Left ventricle myocardium inferior (tissue), 1 donor: ENCODE results near the gene UQCRC2. TPM values are rescaled to one million over a fixed set of nuclear protein-coding genes. Genes with fewer than 3 reads are reported as not detected.

Source experiments
- DNase-seq: peaks from one replicate; pipeline ENCODE4 v3.0.0-alpha.2; 2020
- H3K27ac ChIP-seq: fragments of 200-600 bp; replicated peaks from 2 replicates; pipeline ENCODE4 v1.8.0; 2021
- H3K27me3 ChIP-seq: fragments of 200-600 bp; 2 replicates; pipeline ENCODE4 v1.8.0; 2021; ENCODE audit warnings: low read depth
- H3K36me3 ChIP-seq: fragments of 200-600 bp; 2 replicates; pipeline ENCODE4 v1.8.0; 2021
- H3K4me1 ChIP-seq: fragments of 200-600 bp; 2 replicates; pipeline ENCODE4 v1.8.0; 2021
- H3K4me3 ChIP-seq: fragments of 200-600 bp; 2 replicates; pipeline ENCODE4 v1.8.0; 2021; ENCODE audit warnings: mild to moderate bottlenecking, moderate library complexity
- H3K9me3 ChIP-seq: fragments of 200-600 bp; replicated peaks from 2 replicates; pipeline ENCODE4 v1.8.0; 2021
- CTCF ChIP-seq: fragments of 200-600 bp; IDR thresholded peaks from 2 replicates; pipeline ENCODE4 v1.8.0; 2021; ENCODE audit warnings: antibody characterized with exemption, mild to moderate bottlenecking, borderline replicate concordance
- intact Hi-C: fragments of 100-400 bp; cut with micrococcal nuclease; formaldehyde crosslinking; loops from one replicate; pipeline ENCODE4 v1.11.0; 2022
- total RNA-seq: library from RNA; stranded (reverse); fragmentation: NEBNext Ultra II Directional; extraction: Animal tissue kit (Norgen Biotek cat#: 25700); gene quantifications from one replicate; pipeline ENCODE4 v1.2.1, GENCODE V29; 2021
- donor health status: DM: no; HTN: yes; CAD: no; lungs with severe emphysema.

UQCRC2 gene
- total RNA-seq, 1 donor from 2014 or later, result 964 TPM

- peaks cover 17% of the 10 kb centered on the region for H3K4me1 ChIP-seq
- H3K27me3 ChIP-seq, result no peaks in the 10 kb centered on the region
- DNase-seq, result no peak
- no peaks in the 10 kb centered on the region for H3K9me3 ChIP-seq
- peaks cover 99% of the 10 kb centered on the region for H3K36me3 ChIP-seq
- H3K4me3 ChIP-seq, result no peak overlapping the region
- H3K27ac ChIP-seq, result peak overlapping the region; percentile 57
- TF ChIP-seq CTCF, result no peak
- intact Hi-C loops, result no loop called here
These were observed 11.2 kb downstream of the UQCRC2 start for GRCh38 chr16:21964353-21964752.

- DNase-seq, result no peak
- peaks cover 100% of the 10 kb centered on the region for H3K36me3 ChIP-seq
These were observed 18.7 kb downstream of the UQCRC2 start for GRCh38 chr16:21971856-21972255.

GRCh38 chr16:21973945-21974344 is 20.8 kb downstream of the UQCRC2 start:
- peaks cover 100% of the 10 kb centered on the region for H3K36me3 ChIP-seq
- no peaks in the 10 kb centered on the region for H3K27me3 ChIP-seq
- intact Hi-C loops, result no loop called here
- TF ChIP-seq CTCF, result no peak
- no peak overlapping the region for H3K4me3 ChIP-seq
- no peak overlapping the region for H3K27ac ChIP-seq
- DNase-seq, result no peak
- H3K9me3 ChIP-seq, result no peaks in the 10 kb centered on the region
- no peaks in the 10 kb centered on the region for H3K4me1 ChIP-seq

More at GRCh38 chr16:21971856-21972255, 18.7 kb downstream of the UQCRC2 start:
- H3K4me1 ChIP-seq, result no peaks in the 10 kb centered on the region
- no peak overlapping the region for H3K4me3 ChIP-seq
- H3K27me3 ChIP-seq, result no peaks in the 10 kb centered on the region
- no peak overlapping the region for H3K27ac ChIP-seq
- intact Hi-C loops, result no loop called here
- no peak for TF ChIP-seq CTCF
- H3K9me3 ChIP-seq, result no peaks in the 10 kb centered on the region

- Histone ChIP-seq H3K27me3 (no peaks in the 10 kb centered on the region), H3K4me1 (peaks cover 4% of the 10 kb centered on the region), H3K9me3 (no peaks in the 10 kb centered on the region), H3K4me3 (no peak overlapping the region), H3K36me3 (peaks cover 99% of the 10 kb centered on the region), H3K27ac (no peak overlapping the region)
- intact Hi-C loops, result no loop called here
- no peak for DNase-seq
- TF ChIP-seq CTCF, result no peak
These were observed 26.9 kb downstream of the UQCRC2 start for GRCh38 chr16:21980032-21980431.

- Histone ChIP-seq H3K9me3 (no peaks in the 10 kb centered on the region), H3K36me3 (peaks cover 81% of the 10 kb centered on the region), H3K4me1 (peaks cover 25% of the 10 kb centered on the region), H3K4me3 (no peak overlapping the region), H3K27me3 (no peaks in the 10 kb centered on the region), H3K27ac (no peak overlapping the region)
- no peak for TF ChIP-seq CTCF
- intact Hi-C loops, result no loop called here
- no peak for DNase-seq
These were observed 28.9 kb downstream of the UQCRC2 start for GRCh38 chr16:21982108-21982507.

GRCh38 chr16:21984062-21984461 is 30.9 kb downstream of the UQCRC2 start:
- Histone ChIP-seq H3K4me1 (peaks cover 37% of the 10 kb centered on the region), H3K4me3 (no peak overlapping the region), H3K27ac (no peak overlapping the region), H3K36me3 (peaks cover 61% of the 10 kb centered on the region), H3K27me3 (no peaks in the 10 kb centered on the region), H3K9me3 (no peaks in the 10 kb centered on the region)
- no peak for TF ChIP-seq CTCF
- intact Hi-C loops, result no loop called here
- no peak for DNase-seq
